ENCODE measurements around the gene LPAR5. TPM values are rescaled to one million over a fixed set of nuclear protein-coding genes. Genes with fewer than 3 reads are reported as not detected.
A peak's percentile ranks its signal among the peaks of the same experiment; 100 is the strongest.

LPAR5 gene
- total RNA-seq, 1 donor from 2014 or later, result 0.57 TPM

- Mint-ChIP-seq H3K9me3 (ENCODE audit: low read depth) (no peaks in the 10 kb centered on the region), H3K4me3 (ENCODE audit: unreplicated experiment) (peak overlapping the region; percentile 89), H3K36me3 (ENCODE audit: low read depth) (peaks cover 7% of the 10 kb centered on the region), H3K27ac (ENCODE audit: unreplicated experiment) (peak overlapping the region; percentile 84), H3K4me1 (ENCODE audit: low read depth) (peaks cover 45% of the 10 kb centered on the region), H3K27me3 (ENCODE audit: low read depth) (no peaks in the 10 kb centered on the region)
- TF ChIP-seq CTCF (IDR thresholded peaks at IDR 0.05), result no peak
- DNase-seq (ENCODE audit: low spot score), result no peak
These were observed 29.2 kb downstream of the LPAR5 start for GRCh38 chr12:6606331-6607131.

DNA sequence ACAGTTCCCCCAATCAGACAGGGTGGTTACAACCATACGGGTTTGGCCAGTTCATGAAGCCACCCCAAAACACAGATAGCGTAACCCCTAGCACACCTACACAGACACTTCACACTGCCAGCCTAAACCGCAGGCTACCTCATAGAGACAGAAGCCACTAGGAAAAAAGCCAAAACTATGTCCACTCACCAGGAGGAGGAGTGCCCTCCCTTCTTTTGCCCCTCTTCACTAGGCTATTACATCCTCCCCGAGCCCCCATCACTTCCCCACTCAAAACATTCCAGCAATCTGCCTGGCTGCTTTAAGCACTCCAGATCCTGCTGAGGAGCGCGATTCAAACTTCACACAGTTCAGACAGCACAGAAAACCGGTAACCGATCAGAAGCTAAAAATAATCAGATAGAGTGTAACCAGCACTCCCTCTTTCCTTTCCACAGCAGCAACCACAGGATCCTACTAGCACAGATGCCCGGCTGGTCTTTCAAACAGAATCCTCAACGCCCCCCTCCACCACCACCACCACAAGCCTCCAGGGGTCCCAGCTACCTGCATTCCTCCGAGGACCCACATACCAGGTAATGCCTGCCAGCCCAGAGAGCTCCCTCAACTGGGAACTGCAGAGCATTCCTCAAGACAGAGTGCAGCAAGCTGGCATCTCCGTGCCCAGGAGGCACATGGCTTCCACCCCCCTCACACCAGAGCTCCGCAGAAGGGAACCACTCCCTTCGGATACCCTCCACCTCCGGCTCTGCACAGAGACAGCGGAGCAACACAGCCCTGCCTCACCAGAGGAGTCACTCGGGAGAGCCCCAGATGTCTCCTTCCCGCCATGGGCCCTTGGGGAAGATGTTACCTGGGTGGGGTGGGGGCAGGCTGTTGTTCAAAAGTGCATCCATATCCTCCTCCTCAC, 30.1 kb downstream of the LPAR5 start:
- DNase-seq (ENCODE audit: low spot score), result no peak
- Mint-ChIP-seq H3K36me3 (ENCODE audit: low read depth) (peaks cover 15% of the 10 kb centered on the region), H3K4me1 (ENCODE audit: low read depth) (peaks cover 41% of the 10 kb centered on the region), H3K27ac (ENCODE audit: unreplicated experiment) (peak overlapping the region; percentile 84), H3K27me3 (ENCODE audit: low read depth) (no peaks in the 10 kb centered on the region), H3K9me3 (ENCODE audit: low read depth) (no peaks in the 10 kb centered on the region), H3K4me3 (ENCODE audit: unreplicated experiment) (peak overlapping the region; percentile 89)
- TF ChIP-seq CTCF (IDR thresholded peaks at IDR 0.05), result peak; percentile 13

GRCh38 chr12:6604259-6605029, 31.3 kb downstream of the LPAR5 start:
- H3K9me3 Mint-ChIP-seq (ENCODE audit: low read depth), result no peaks in the 10 kb centered on the region
- H3K4me1 Mint-ChIP-seq (ENCODE audit: low read depth), result peaks cover 41% of the 10 kb centered on the region
- no peak for TF ChIP-seq CTCF (IDR thresholded peaks at IDR 0.05)
- peaks cover 22% of the 10 kb centered on the region for H3K36me3 Mint-ChIP-seq (ENCODE audit: low read depth)
- H3K27ac Mint-ChIP-seq (ENCODE audit: unreplicated experiment), result peak overlapping the region; percentile 84
- no peaks in the 10 kb centered on the region for H3K27me3 Mint-ChIP-seq (ENCODE audit: low read depth)
- peak overlapping the region; percentile 89 for H3K4me3 Mint-ChIP-seq (ENCODE audit: unreplicated experiment)
- DNase-seq (ENCODE audit: low spot score), result no peak

DNA sequence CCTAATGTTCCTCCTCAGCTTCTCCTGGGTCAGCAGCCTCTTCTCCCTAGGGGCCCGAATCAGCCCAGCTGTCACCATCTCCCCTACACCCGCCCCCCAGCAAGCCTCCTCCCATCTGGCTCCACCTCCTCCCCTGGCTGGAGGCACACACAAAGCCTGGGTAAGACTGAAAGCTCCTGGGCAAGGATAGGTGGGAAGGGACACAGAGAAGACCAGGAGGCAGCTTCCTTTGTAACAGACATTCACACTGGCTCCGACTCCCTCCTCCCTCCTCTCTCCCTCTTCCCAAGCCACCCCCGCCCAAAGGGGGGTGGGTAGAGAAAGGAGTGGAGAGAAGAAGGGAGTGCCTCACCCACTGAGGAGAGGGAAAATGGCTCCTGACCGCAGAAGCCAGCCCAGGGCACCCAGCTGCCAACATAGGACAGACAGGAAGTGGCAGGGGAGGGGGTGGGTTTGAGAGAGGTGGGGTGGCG, 32.6 kb downstream of the LPAR5 start:
- Mint-ChIP-seq H3K4me3 (ENCODE audit: unreplicated experiment) (peak overlapping the region; percentile 89), H3K27ac (ENCODE audit: unreplicated experiment) (peak overlapping the region; percentile 88), H3K9me3 (ENCODE audit: low read depth) (no peaks in the 10 kb centered on the region), H3K4me1 (ENCODE audit: low read depth) (peaks cover 41% of the 10 kb centered on the region), H3K27me3 (ENCODE audit: low read depth) (no peaks in the 10 kb centered on the region), H3K36me3 (ENCODE audit: low read depth) (peaks cover 26% of the 10 kb centered on the region)
- DNase-seq (ENCODE audit: low spot score), result no peak
- TF ChIP-seq CTCF (IDR thresholded peaks at IDR 0.05), result no peak

Measured in chondrocyte (in vitro differentiated cells).